Cardiac muscle cell (in vitro differentiated cells and primary cell): ENCODE data around the gene VEPH1. TPM values are rescaled to one million over a fixed set of nuclear protein-coding genes. Genes with fewer than 3 reads are reported as not detected.
A peak's percentile ranks its signal among the peaks of the same experiment; 100 is the strongest.

Experiments
- DNase-seq, 2 donors: peaks; one replicate each; pipeline versions ENCODE4 v3.0.0 to v3.0.0-alpha.2; 2010 to 2017; ENCODE audit warnings: low read depth in 1 of 2, low spot score in 1 of 2
- H3K27ac ChIP-seq: fragments of 200-600 bp; sonication (generic); 2 replicates; pipeline ENCODE4 v1.5.1; 2016
- H3K27me3 ChIP-seq: fragments of 200-600 bp; sonication (generic); 2 replicates; pipeline ENCODE4 v1.6.0; 2016; ENCODE audit warnings: control low read depth
- H3K36me3 ChIP-seq: fragments of 200-600 bp; sonication (generic); 2 replicates; pipeline ENCODE4 v1.5.1; 2016; ENCODE audit warnings: control low read depth
- H3K4me1 ChIP-seq: fragments of 200-600 bp; sonication (generic); 2 replicates; pipeline ENCODE4 v1.8.1; 2017; ENCODE audit warnings: low read depth, mild to moderate bottlenecking, mixed run types
- H3K4me3 ChIP-seq: fragments of 200-600 bp; sonication (generic); 2 replicates; pipeline ENCODE4 v1.5.1; 2016; ENCODE audit warnings: mild to moderate bottlenecking
- H3K9me3 ChIP-seq: fragments of 200-600 bp; sonication (generic); 2 replicates; pipeline ENCODE4 v1.5.1; 2017; ENCODE audit warnings: low read depth, mild to moderate bottlenecking, control low read depth
- polyA plus RNA-seq: library from polyadenylated mRNA; unstranded; fragments of >200 nt; fragmentation: Nextera tagmentation; extraction: Ambion mirVana; gene quantifications from 2 replicates; pipeline ENCODE4 v1.2.1, GENCODE V29; 2016
- total RNA-seq: library from RNA; depleted of rRNA; stranded (reverse); fragments of >200 nt; gene quantifications from 2 replicates; pipeline ENCODE4 v1.2.3, GENCODE V29; 2016
- TF ChIP-seq, protein P1 (sequence below): IDR thresholded peaks from 2 replicates; pipeline ENCODE4 v1.5.1; 2012; ENCODE audit warnings: low read depth, mild to moderate bottlenecking, low read length

VEPH1 gene
- total and polyA plus RNA-seq, 2 experiments from 2014 or later = 1.1 to 1.7 TPM

DNA sequence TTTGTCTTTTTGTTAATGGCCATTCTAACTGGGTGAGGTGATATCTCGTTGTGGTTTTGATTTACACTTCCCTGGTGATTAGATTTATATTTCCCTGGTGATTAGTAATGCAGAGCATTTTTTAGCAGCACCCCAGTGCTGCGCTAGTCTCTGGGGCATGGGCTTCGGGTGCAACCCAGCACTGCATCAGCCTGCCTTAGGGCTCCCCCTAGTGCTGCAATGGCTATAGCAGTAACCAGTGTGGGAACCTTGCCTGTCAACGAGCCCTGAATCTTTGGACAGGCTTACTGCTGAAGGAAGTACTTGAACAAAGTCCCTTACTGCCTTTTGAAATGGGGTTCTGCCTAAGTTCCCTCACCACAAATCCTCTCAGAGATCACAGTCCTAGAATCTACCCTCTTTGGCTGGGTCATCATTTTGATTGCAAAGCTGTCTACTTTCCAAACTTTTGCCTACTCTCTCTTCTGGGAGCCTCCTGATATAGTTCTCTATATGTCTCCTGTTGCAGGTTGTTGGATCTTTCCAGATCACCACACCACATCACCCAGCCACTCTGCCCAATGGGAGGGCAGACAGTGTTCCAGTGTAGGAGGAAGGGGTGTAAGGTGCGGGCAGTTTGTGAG, 264.0 kb downstream of the VEPH1 start:
- Histone ChIP-seq H3K27ac (no peak overlapping the region), H3K4me3 (no peak overlapping the region), H3K27me3 (no peaks in the 10 kb centered on the region), H3K9me3 (no peaks in the 10 kb centered on the region), H3K4me1 (no peaks in the 10 kb centered on the region), H3K36me3 (no peaks in the 10 kb centered on the region)
- TF ChIP-seq, protein P1, sequence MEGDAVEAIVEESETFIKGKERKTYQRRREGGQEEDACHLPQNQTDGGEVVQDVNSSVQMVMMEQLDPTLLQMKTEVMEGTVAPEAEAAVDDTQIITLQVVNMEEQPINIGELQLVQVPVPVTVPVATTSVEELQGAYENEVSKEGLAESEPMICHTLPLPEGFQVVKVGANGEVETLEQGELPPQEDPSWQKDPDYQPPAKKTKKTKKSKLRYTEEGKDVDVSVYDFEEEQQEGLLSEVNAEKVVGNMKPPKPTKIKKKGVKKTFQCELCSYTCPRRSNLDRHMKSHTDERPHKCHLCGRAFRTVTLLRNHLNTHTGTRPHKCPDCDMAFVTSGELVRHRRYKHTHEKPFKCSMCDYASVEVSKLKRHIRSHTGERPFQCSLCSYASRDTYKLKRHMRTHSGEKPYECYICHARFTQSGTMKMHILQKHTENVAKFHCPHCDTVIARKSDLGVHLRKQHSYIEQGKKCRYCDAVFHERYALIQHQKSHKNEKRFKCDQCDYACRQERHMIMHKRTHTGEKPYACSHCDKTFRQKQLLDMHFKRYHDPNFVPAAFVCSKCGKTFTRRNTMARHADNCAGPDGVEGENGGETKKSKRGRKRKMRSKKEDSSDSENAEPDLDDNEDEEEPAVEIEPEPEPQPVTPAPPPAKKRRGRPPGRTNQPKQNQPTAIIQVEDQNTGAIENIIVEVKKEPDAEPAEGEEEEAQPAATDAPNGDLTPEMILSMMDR = peak; percentile 92
- peak; percentile 81 to 84 for DNase-seq

DNA sequence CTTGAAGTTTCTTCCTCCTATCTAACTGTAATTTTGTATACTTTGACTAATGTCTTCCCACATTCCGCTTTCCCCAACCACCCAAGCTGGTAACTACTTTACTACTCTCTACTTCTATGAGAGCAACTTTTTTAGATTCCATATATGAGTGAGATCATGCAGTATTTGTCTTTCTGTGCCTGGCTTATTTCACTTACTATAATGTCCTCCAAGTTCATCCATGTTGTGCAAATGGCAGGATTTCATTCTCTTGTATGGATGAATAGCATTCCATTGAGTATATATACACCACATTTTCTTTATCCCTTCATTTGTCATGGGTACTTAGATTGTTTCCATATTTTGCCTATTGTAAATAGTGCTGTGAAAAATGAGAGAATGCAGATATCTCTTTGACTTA, 264.8 kb downstream of the VEPH1 start:
- no peaks in the 10 kb centered on the region for H3K4me1 ChIP-seq
- DNase-seq = no peak
- H3K27ac ChIP-seq = no peak overlapping the region
- H3K36me3 ChIP-seq = no peaks in the 10 kb centered on the region
- no peaks in the 10 kb centered on the region for H3K9me3 ChIP-seq
- H3K27me3 ChIP-seq = no peaks in the 10 kb centered on the region
- TF ChIP-seq, protein P1 = no peak
- H3K4me3 ChIP-seq = no peak overlapping the region

DNA sequence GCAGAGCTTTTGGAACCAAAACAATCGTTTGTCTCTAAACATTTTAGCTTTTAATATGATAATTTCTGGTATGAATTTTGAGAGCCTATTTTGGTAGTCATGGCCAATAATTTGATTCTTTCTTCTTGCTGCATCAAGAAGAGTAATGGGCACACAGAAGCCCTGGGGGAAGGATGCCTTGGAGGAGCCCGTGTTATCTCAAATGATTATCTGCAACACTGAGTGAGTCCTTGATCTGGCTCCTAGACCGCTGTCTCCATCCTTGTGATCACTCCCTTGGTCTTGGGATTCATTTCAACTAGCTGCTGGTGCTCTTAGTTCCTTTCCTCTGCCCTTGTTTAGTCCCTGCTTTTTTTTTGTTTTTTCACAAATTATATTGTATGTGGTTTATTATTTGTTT, 265.3 kb downstream of the VEPH1 start:
- Histone ChIP-seq H3K27ac (no peak overlapping the region), H3K9me3 (no peaks in the 10 kb centered on the region), H3K4me3 (no peak overlapping the region), H3K27me3 (no peaks in the 10 kb centered on the region), H3K4me1 (no peaks in the 10 kb centered on the region), H3K36me3 (no peaks in the 10 kb centered on the region)
- TF ChIP-seq, protein P1 = no peak
- DNase-seq = no peak

DNA sequence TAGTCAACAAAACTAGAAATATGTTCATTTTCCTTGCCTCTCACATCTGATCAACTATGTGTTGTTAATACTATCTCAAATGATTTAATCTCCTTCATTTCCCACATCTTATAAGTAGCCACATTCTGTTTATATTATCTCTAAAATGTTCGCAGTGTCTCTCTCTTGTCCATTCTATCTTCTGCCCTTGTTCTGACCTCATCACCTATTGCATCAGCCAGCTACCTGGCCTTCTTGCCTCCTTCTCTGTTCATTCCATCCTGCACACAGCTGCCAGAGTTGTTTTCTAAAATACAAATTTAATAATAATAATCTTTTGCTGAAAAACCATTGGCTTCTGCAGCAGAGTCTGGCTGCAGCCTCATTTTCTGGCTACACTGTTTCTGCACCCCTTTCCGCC, 267.9 kb downstream of the VEPH1 start:
- no peak for DNase-seq
- TF ChIP-seq, protein P1 = no peak
- Histone ChIP-seq H3K27ac (no peak overlapping the region), H3K27me3 (no peaks in the 10 kb centered on the region), H3K36me3 (no peaks in the 10 kb centered on the region), H3K4me3 (no peak overlapping the region), H3K9me3 (no peaks in the 10 kb centered on the region), H3K4me1 (no peaks in the 10 kb centered on the region)

DNA sequence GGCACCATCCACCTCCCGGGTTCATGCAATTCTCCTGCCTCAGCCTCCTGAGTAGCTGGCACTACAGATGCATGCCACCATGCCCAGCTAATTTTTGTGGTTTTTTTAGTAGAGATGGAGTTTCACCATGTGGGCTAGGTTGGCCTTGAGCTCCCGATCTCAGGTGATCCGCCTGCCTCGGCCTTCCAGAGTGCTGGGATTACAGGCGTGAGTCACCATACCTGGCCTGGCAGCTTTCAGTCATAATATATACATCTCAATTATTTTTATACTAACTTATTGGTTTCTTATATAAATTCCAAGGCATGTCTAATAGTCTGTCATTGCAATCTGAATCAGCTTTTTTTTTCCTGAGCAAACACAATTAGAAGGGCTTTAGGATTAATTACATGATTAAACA, 269.3 kb downstream of the VEPH1 start:
- Histone ChIP-seq H3K9me3 (no peaks in the 10 kb centered on the region), H3K4me1 (no peaks in the 10 kb centered on the region), H3K4me3 (no peak overlapping the region), H3K27ac (no peak overlapping the region), H3K36me3 (no peaks in the 10 kb centered on the region), H3K27me3 (no peaks in the 10 kb centered on the region)
- TF ChIP-seq, protein P1 = no peak
- no peak for DNase-seq
